Stimulated activated naive CD4-positive, alpha-beta T cell (primary cell): Measurements from ENCODE around the gene CARMIL3.
"Not testable (repeated sequence)": the region's sequence is repeated elsewhere in the genome, so short reads cannot be mapped to it uniquely, and the experiment has no call there.

ENCODE experiments used
- DNase-seq, 6 experiments: peaks; one replicate each; lab custom pipeline; 2025; lab: John Stamatoyannopoulos, UW

Gene CARMIL3

GRCh38 chr14:24093901-24094840, 42.4 kb downstream of the CARMIL3 start, which contains the start of gene PCK2:
PCK2 (plus strand) TSS chr14:24094311; CDS start chr14:24094406, 95 bp downstream.
- DNase-seq: peak; percentile 24 to 74 (median 62)

GRCh38 chr14:24094841-24095270, 43.0 kb downstream of the CARMIL3 start:
- no peak for DNase-seq

GRCh38 chr14:24095271-24096068, 43.7 kb downstream of the CARMIL3 start:
- DNase-seq: peak in 1 of 6 experiments; percentile 4

GRCh38 chr14:24096545-24097181, 44.9 kb downstream of the CARMIL3 start:
- no peak for DNase-seq

GRCh38 chr14:24098229-24098926, 46.6 kb downstream of the CARMIL3 start:
- DNase-seq: no peak

- no peak for DNase-seq
These were observed 47.4 kb downstream of the CARMIL3 start for GRCh38 chr14:24098927-24099813.

GRCh38 chr14:24100197-24100981, 48.6 kb downstream of the CARMIL3 start:
- no peak for DNase-seq

GRCh38 chr14:24100982-24101494, 49.2 kb downstream of the CARMIL3 start:
- no peak for DNase-seq

GRCh38 chr14:24102357-24103048, 50.7 kb downstream of the CARMIL3 start:
- DNase-seq: no peak

GRCh38 chr14:24103451-24103850, 51.6 kb downstream of the CARMIL3 start:
- DNase-seq: no peak

GRCh38 chr14:24105609-24106239, 53.9 kb downstream of the CARMIL3 start:
- DNase-seq: not testable (repeated sequence)

GRCh38 chr14:24106672-24107271, 55.0 kb downstream of the CARMIL3 start:
- no peak for DNase-seq

- DNase-seq: no peak
These were observed 56.6 kb downstream of the CARMIL3 start for GRCh38 chr14:24108336-24108874.

GRCh38 chr14:24110060-24110459, 58.3 kb downstream of the CARMIL3 start:
- DNase-seq: no peak

GRCh38 chr14:24110523-24110922, 58.7 kb downstream of the CARMIL3 start:
- no peak for DNase-seq

GRCh38 chr14:24113379-24113800, 61.6 kb downstream of the CARMIL3 start:
- no peak for DNase-seq

GRCh38 chr14:24113801-24114531, 62.2 kb downstream of the CARMIL3 start:
- DNase-seq: peak; percentile 69 to 97 (median 92)
